Measurements from ENCODE around the gene PGF.

PGF gene

GRCh38 chr14:74949191-74949601 is 6.2 kb downstream of the PGF start:
- TF ChIP-seq, protein P1, sequence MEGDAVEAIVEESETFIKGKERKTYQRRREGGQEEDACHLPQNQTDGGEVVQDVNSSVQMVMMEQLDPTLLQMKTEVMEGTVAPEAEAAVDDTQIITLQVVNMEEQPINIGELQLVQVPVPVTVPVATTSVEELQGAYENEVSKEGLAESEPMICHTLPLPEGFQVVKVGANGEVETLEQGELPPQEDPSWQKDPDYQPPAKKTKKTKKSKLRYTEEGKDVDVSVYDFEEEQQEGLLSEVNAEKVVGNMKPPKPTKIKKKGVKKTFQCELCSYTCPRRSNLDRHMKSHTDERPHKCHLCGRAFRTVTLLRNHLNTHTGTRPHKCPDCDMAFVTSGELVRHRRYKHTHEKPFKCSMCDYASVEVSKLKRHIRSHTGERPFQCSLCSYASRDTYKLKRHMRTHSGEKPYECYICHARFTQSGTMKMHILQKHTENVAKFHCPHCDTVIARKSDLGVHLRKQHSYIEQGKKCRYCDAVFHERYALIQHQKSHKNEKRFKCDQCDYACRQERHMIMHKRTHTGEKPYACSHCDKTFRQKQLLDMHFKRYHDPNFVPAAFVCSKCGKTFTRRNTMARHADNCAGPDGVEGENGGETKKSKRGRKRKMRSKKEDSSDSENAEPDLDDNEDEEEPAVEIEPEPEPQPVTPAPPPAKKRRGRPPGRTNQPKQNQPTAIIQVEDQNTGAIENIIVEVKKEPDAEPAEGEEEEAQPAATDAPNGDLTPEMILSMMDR (IDR thresholded peaks at IDR 0.05; ENCODE audit: extremely low read depth, missing control alignments) = no peak
- no peak for DNase-seq (ENCODE audit: low spot score)

DNA sequence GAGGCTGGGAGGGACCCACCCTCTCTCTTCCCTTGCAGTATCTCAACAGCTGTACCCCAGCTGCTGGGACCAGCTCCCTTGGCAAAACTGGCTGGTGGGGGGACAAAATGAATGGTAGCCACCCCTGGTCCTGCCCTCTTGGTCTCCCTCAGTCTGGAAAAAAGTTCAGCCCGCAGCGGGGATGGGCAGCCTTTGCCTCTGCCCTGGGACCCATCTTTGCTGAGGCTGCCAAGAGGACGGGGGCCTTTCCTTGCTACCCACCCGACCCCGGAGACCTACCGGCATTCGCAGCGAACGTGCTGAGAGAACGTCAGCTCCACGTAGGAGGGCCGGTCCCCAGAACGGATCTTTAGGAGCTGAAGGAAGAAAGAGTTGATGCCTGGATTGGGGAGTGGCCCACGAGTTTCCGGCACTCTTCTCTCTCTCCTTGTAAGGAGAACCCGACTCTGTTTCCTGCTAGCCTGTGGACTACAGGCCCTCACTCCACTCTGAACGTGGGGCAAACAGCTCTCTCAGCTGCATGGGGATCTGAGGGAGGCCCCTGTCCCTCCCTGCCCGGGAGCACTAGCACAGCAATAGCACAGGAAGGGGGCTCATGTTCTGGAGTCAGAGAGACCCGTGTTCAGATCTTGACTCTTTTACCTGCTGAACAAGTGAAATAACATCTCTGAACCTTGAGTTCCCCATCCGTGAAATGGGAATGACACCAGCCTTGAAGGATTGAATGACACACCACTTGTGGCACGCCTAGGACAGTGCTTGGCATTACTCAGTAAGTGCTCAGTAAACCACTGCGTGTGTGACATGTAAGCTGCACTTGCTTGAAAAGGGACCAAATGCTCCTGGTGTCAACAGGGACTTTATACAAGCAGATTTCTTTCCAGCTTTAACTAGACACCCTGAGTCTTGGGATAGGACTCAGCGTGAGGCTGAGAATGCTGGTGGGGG is 6.9 kb downstream of the PGF start:
- no peak for DNase-seq (ENCODE audit: low spot score)
- TF ChIP-seq, protein P1 (IDR thresholded peaks at IDR 0.05; ENCODE audit: extremely low read depth, missing control alignments) = no peak

DNA sequence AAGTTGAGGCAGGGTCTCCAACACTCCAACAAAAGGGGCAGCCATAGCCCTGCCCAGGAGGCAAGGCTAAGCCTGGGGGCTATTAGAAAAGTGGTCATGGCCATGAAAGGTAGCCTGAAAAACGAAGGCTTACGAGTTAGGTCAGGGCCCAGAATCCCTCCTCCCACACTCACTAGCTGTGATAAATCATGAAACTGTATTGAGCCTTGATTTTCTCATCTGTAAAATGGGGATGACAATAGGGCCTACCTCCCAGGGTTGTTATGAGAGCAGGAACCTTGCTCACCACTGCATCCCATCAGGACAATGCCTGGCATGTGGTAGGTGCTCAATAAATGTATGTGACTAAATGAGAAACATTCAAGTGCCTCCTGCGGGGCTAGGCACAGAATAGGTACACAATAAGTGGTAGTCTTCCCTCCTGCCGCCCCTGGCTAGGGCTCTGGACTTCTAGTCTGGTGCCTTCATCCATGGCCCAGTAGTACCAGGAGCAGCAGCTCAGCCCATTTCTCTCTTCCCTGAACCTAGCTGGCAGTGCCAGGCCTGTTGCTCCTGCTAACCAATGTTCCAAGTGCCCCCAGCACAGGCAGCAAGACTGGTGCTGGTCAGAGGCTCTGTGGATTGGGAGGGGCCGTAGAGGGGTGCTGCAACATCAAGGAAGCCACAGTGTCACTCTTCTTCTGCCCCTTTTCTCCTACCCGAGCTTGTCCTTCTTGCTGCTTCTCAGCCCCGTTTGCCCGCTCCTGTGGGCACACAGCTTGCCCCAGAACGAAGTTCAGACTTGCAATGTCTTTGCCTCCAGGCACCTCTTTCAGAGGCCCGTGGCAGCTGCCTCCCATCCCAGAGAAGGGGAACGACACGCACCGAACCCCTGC is 7.8 kb downstream of the PGF start:
- TF ChIP-seq, protein P1 (IDR thresholded peaks at IDR 0.05; ENCODE audit: extremely low read depth, missing control alignments) = no peak

GRCh38 chr14:74946659-74947281 is 8.6 kb downstream of the PGF start:
- no peak for DNase-seq (ENCODE audit: low spot score)
- TF ChIP-seq, protein P1 (IDR thresholded peaks at IDR 0.05; ENCODE audit: extremely low read depth, missing control alignments) = no peak

More for the DNA sequence above, 7.8 kb downstream of the PGF start:
- DNase-seq (ENCODE audit: low spot score) = no peak

DNA sequence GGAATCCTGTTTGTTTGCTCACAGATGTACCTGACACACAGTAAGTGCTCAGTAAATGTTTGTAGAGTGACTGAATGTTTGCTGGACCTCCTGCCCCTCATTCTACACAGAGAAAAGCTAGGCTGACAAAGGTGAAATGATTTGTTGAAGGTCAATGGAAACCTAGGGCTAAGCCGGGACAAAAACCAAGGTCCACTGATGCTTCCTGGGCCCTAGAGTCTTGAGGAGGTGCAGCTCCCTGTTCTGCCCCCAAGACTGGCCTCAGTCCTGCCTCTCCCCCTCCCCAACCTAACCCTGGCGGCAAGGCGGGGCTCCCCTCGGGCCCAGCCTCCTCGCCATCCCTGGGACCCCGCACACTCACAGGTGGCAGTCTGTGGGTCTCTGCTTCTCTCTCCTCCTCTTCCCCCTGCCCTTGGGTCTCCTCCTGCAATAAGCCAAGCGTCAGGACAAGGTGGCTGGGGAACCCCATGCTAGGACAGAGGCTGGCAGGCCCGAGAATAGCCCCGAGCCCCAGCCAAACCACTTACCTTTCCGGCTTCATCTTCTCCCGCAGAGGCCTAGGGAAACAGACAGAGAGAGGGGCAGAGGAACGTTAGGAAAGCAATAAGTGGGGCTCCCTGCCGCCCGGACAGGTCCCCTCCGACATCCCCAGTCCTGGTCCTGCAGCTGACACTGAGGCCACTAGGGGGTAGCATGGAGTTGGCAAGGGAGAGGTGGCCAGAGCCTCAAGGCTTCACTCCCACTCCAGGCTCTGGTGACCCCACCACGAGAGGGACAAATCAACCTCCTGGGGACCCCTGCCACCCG is 9.3 kb downstream of the PGF start:
- TF ChIP-seq, protein P1 (IDR thresholded peaks at IDR 0.05; ENCODE audit: extremely low read depth, missing control alignments) = peak; percentile 79

GRCh38 chr14:74945261-74945851 is 10.0 kb downstream of the PGF start:
- TF ChIP-seq, protein P1 (IDR thresholded peaks at IDR 0.05; ENCODE audit: extremely low read depth, missing control alignments) = peak; percentile 35
- no peak for DNase-seq (ENCODE audit: low spot score)

More for the DNA sequence above, 9.3 kb downstream of the PGF start:
- peak; percentile 90 for DNase-seq (ENCODE audit: low spot score)
